ENCODE results near the gene CD27. TPM values are rescaled to one million over a fixed set of nuclear protein-coding genes. Genes with fewer than 3 reads are reported as not detected.
A peak's percentile ranks its signal among the peaks of the same experiment; 100 is the strongest.

Gene CD27
- total and polyA plus RNA-seq, 9 of the 15 experiments (the other 6 are each of a cell fraction or from before 2014, with no cell fraction given): 0.24 TPM; not detected in 8

DNA sequence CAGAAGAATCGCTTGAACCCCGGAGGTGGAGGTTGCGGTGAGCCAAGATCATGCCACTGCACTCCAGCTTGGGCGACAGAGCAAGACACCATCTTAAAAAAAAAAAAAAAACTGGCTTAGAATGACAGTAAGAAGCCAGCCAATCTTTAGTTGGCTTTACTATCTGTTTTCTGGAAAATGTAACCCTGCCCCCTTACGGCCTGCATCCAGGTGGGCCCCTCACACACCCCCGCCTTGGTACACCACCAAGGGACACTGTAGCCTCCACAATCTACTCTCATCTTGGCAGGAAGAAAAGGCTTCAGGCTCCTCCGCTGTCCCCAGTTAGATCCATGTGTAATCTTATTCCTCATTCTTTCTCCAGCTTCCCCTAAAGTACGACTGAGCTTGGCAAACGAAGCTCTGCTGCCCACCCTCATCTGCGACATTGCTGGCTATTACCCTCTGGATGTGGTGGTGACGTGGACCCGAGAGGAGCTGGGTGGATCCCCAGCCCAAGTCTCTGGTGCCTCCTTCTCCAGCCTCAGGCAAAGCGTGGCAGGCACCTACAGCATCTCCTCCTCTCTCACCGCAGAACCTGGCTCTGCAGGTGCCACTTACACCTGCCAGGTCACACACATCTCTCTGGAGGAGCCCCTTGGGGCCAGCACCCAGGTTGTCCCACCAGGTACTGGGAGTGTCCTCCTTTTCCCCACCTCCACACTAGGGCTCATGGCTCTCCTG is 13.7 kb downstream of the CD27 start:
- DNase-seq (ENCODE audit: extremely low read depth in 1 of 4, low spot score in 3 of 4) (no peak), ATAC-seq (no peak), FAIRE-seq (no peak)
- ChIA-PET POLR2A (interaction anchor here (0.9 to 1.8 kb wide), 5 partner anchors 8 to 133 kb away, joined by 3 to 4 read pairs (median 3); no protein-coding TSS in a partner anchor), CTCF (ENCODE audit: low intra/inter-chr PET ratio) (no interaction called here)
- H3K4me3 ChIP-seq: no peak overlapping the region
- BruUV-seq (replicated peaks): no TSS peak
- H3K9me3 ChIP-seq (replicated peaks; ENCODE audit: control insufficient read depth, insufficient read depth, low read depth, low read length): no peaks in the 10 kb centered on the region
- in situ Hi-C loops (cut with MboI) (loop anchor here (25.0 kb wide), 1 partner anchor 396 kb away; no protein-coding TSS in a partner anchor), intact Hi-C loops (cut with micrococcal nuclease) (no loop called here)
- H3K36me3 ChIP-seq (ENCODE audit: control insufficient read depth, insufficient read depth, low read length): 0 out of 3 replicates have a peak, but pooled peaks cover 5% of the 10 kb centered on the region
- no peak overlapping the region for H2AFZ ChIP-seq (ENCODE audit: low read depth, low read length)
- H3K9ac ChIP-seq (ENCODE audit: insufficient read depth in 1 of 2, low read depth in 2 of 2, low read length in 2 of 2): peak overlapping the region in 1 of 2 experiments; percentile 26; a peak in 1 of 4 replicates
- H3K9me1 ChIP-seq (ENCODE audit: control insufficient read depth, insufficient read depth, low read length): no peaks in the 10 kb centered on the region
- H3K79me2 ChIP-seq (ENCODE audit: control insufficient read depth, insufficient read depth, low read length): no peaks in the 10 kb centered on the region
- H3K27me3 ChIP-seq (ENCODE audit: control insufficient read depth in 2 of 2, insufficient read depth in 2 of 2, low read length in 2 of 2): no peaks in the 10 kb centered on the region
- H3K4me2 ChIP-seq (ENCODE audit: insufficient read depth, low read length): no peak overlapping the region
- 61% methylated on average over 9 of the region's 14 CpGs for WGBS (ENCODE audit: insufficient coverage, low coverage, missing lambda C conversion rate)
- H4K20me1 ChIP-seq (replicated peaks; ENCODE audit: control insufficient read depth, insufficient read depth, low read length): no peaks in the 10 kb centered on the region
- no peak overlapping the region for H3K27ac ChIP-seq (ENCODE audit: extremely low read depth, low read depth, low read length)
- no peaks in the 10 kb centered on the region for H3K4me1 ChIP-seq (replicated peaks in 1 of 2; ENCODE audit: control insufficient read depth in 2 of 2, insufficient read depth in 2 of 2, low read length in 2 of 2)
- TF ChIP-seq, protein P1, sequence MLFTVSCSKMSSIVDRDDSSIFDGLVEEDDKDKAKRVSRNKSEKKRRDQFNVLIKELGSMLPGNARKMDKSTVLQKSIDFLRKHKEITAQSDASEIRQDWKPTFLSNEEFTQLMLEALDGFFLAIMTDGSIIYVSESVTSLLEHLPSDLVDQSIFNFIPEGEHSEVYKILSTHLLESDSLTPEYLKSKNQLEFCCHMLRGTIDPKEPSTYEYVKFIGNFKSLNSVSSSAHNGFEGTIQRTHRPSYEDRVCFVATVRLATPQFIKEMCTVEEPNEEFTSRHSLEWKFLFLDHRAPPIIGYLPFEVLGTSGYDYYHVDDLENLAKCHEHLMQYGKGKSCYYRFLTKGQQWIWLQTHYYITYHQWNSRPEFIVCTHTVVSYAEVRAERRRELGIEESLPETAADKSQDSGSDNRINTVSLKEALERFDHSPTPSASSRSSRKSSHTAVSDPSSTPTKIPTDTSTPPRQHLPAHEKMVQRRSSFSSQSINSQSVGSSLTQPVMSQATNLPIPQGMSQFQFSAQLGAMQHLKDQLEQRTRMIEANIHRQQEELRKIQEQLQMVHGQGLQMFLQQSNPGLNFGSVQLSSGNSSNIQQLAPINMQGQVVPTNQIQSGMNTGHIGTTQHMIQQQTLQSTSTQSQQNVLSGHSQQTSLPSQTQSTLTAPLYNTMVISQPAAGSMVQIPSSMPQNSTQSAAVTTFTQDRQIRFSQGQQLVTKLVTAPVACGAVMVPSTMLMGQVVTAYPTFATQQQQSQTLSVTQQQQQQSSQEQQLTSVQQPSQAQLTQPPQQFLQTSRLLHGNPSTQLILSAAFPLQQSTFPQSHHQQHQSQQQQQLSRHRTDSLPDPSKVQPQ (CRISPR knock-in tag; IDR thresholded peaks at IDR 0.05; ENCODE audit: borderline replicate concordance): no peak
- no peak for TF ChIP-seq SMAD3 (CRISPR knock-in tag; conservative IDR thresholded peaks at IDR 0.05)
- no peak for TF ChIP-seq POLR2B (IDR thresholded peaks at IDR 0.05; ENCODE audit: low read depth, partially characterized antibody)
- TF ChIP-seq ZKSCAN8 (CRISPR knock-in tag; IDR thresholded peaks at IDR 0.05): no peak
- TF ChIP-seq ZFP30 (CRISPR knock-in tag; IDR thresholded peaks at IDR 0.05; ENCODE audit: borderline replicate concordance): no peak
- no peak for TF ChIP-seq ZNF316 (IDR thresholded peaks at IDR 0.05)
- TF ChIP-seq TGIF2 (CRISPR knock-in tag; IDR thresholded peaks at IDR 0.05): no peak
- TF ChIP-seq NFYB (IDR thresholded peaks at IDR 0.05; ENCODE audit: extremely low read depth, insufficient read length): no peak
- no peak for TF ChIP-seq NFIC (IDR thresholded peaks at IDR 0.05)
- no peak for TF ChIP-seq FOXK1 (CRISPR knock-in tag; IDR thresholded peaks at IDR 0.05; ENCODE audit: borderline replicate concordance)
- TF ChIP-seq, protein P2, sequence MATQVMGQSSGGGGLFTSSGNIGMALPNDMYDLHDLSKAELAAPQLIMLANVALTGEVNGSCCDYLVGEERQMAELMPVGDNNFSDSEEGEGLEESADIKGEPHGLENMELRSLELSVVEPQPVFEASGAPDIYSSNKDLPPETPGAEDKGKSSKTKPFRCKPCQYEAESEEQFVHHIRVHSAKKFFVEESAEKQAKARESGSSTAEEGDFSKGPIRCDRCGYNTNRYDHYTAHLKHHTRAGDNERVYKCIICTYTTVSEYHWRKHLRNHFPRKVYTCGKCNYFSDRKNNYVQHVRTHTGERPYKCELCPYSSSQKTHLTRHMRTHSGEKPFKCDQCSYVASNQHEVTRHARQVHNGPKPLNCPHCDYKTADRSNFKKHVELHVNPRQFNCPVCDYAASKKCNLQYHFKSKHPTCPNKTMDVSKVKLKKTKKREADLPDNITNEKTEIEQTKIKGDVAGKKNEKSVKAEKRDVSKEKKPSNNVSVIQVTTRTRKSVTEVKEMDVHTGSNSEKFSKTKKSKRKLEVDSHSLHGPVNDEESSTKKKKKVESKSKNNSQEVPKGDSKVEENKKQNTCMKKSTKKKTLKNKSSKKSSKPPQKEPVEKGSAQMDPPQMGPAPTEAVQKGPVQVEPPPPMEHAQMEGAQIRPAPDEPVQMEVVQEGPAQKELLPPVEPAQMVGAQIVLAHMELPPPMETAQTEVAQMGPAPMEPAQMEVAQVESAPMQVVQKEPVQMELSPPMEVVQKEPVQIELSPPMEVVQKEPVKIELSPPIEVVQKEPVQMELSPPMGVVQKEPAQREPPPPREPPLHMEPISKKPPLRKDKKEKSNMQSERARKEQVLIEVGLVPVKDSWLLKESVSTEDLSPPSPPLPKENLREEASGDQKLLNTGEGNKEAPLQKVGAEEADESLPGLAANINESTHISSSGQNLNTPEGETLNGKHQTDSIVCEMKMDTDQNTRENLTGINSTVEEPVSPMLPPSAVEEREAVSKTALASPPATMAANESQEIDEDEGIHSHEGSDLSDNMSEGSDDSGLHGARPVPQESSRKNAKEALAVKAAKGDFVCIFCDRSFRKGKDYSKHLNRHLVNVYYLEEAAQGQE (IDR thresholded peaks at IDR 0.05; ENCODE audit: borderline replicate concordance): no peak
- TF ChIP-seq, protein P2 (CRISPR knock-in tag; IDR thresholded peaks at IDR 0.05; ENCODE audit: low read depth): no peak

All from K562 (cell line).